GM21723 (cell line): ENCODE data around the gene FAM227B.
A peak's percentile ranks its signal among the peaks of the same experiment; 100 is the strongest.
"Not testable (repeated sequence)": the region's sequence is repeated elsewhere in the genome, so short reads cannot be mapped to it uniquely, and the experiment has no call there.

Source experiments
- ATAC-seq: cut with Tn5 transposase; IDR thresholded peaks from one replicate; pipeline ENCODE4 v1.9.1; 2021; ENCODE audit warnings: mild to moderate bottlenecking, moderate library complexity; ENCODE audit not compliant: unreplicated experiment

Gene FAM227B

DNA sequence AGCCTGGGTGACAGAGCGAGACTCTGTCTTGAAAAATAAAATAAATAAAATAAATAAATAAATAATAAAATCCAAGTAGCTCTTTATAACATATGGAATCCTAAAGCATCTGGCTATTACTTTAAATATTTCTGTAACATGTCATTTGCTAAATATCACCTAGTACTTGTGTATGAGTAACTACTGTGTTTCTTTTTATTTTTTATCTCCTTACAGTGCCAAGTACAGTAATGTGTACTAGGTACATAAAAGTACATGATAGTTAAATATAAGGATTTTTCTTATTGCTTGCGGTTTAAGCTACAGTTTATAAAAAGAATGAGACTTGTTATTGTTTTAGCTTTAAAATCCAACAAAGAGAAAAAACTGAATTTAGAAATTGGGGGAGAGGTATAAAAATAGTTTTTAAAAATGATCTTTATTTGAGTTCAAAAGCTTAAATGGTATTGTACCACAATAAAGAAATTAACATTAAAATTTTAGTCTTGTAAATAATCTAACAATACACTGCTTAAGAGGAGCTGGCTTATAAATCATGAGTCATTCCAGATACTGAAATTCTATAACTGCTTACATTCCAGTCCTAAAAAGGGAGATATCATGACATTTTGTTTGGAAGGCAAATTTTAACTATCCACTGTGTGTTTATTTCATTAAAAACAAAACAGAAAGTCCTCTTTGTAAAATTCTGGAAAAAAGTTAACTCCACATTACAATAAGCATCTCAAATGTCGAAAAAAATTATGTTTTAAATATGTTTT, 124.4 kb downstream of the FAM227B start:
- no peak for ATAC-seq

DNA sequence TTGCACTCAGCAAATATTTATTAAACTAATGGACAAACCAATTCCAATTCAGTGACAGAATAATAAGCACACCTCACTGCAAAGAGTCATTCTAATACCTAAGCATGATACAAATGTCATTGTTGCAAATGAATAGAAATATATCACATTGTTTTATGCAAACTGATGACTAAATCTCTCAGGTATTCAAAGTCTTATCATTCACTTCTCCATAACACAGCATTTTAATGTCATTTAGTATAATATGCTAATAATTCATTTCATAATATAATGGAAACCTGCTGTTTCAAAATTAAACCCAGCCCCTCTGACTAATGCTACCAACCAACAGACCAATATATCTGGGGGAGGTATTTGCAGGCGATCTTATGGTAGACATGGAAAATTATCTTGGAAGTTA, 125.8 kb downstream of the FAM227B start:
- no peak for ATAC-seq

DNA sequence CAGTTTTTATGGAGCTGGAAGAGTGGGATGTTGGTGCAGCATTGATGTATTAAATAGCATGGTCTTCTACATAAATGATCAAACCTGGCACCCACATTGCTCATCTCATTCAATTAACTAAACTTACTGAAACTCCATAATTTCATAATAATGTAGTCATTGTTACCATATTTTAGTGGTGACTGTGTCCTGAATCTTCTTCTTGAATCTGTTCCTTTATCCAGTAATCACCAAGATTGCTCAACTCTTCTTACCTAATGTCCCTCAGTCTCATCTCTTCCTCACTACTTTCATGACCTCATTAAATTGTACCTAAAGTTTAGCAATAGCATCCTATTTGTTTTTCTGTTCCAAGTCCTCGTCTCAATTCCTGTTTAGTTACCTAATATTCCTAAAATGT, 127.8 kb downstream of the FAM227B start:
- ATAC-seq, result no peak

DNA sequence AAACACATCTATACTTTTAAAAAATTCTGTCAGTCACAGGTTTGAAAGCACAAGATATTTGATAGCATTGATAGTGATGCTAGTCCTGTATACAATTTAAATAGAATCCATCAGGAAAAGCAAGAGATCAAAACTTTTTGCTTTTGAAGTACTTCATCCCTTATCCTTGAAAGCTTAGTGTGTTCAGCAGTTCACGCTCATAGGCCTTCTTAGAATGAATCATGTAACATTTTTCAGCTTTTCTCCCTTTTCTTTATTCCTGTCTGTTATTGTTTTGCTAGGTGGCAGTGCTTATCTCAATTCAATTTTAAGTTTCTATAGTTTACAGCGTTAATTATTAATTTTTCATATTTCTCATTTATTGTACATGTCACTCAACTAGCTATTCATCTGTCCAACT, 128.5 kb downstream of the FAM227B start:
- no peak for ATAC-seq

- ATAC-seq, result no peak
These were observed 129.7 kb downstream of the FAM227B start for GRCh38 chr15:49490966-49491365.

GRCh38 chr15:49485401-49485800, 135.2 kb downstream of the FAM227B start:
- not testable (repeated sequence) for ATAC-seq

- ATAC-seq, result not testable (repeated sequence)
These were observed 141.6 kb downstream of the FAM227B start for GRCh38 chr15:49478982-49479381.

DNA sequence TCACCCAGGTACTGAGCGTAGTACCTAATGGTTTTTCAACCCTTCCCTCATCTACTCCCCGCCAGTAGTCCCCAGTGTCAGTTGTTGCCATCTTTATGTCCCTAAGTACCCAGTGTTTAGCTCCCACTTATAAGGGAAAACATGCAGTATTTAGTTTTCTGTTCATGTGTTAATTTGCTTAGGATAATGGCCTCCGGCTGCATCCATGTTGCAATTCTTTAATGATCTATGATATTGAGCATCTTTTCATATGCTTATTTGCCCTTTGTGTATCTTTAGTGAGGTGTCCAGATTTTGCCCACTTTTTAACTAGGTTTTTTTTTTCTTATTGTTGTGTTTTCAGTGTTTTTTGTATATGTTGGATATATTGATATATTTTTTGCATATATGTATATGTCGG, 142.6 kb downstream of the FAM227B start:
- not testable (repeated sequence) for ATAC-seq

- ATAC-seq, result no peak
These were observed 147.6 kb downstream of the FAM227B start for GRCh38 chr15:49473031-49473430.

- ATAC-seq, result no peak
These were observed 148.3 kb downstream of the FAM227B start for GRCh38 chr15:49472338-49472737.

- peak; percentile 81 for ATAC-seq
These were observed 148.9 kb downstream of the FAM227B start for GRCh38 chr15:49471733-49472132.

- ATAC-seq, result not testable (repeated sequence)
These were observed 149.4 kb downstream of the FAM227B start for GRCh38 chr15:49471248-49471647.

GRCh38 chr15:49468481-49468839, 152.2 kb downstream of the FAM227B start:
- no peak for ATAC-seq

- no peak for ATAC-seq
These were observed 152.7 kb downstream of the FAM227B start for GRCh38 chr15:49467746-49468480.

DNA sequence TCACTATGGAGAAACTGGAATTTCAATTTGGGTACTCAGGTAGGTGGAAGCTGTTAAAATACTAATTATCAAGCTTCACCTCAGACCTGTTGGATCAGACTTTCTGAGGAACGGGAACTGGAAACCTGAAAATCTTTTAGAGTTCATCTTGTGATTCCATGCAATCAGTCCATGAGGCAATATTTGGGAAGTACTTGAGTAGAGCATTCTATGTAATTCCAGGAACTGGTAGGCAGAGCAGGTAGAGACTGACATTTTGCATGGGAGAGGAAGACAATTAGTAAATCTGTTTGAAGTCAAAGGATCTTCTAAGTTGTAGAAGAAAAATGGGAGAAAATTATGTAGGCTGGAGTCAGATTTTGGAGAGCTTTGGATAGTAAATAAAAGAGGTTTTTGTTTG, 154.5 kb downstream of the FAM227B start:
- no peak for ATAC-seq

GRCh38 chr15:49464522-49464921, 156.1 kb downstream of the FAM227B start:
- ATAC-seq, result no peak

DNA sequence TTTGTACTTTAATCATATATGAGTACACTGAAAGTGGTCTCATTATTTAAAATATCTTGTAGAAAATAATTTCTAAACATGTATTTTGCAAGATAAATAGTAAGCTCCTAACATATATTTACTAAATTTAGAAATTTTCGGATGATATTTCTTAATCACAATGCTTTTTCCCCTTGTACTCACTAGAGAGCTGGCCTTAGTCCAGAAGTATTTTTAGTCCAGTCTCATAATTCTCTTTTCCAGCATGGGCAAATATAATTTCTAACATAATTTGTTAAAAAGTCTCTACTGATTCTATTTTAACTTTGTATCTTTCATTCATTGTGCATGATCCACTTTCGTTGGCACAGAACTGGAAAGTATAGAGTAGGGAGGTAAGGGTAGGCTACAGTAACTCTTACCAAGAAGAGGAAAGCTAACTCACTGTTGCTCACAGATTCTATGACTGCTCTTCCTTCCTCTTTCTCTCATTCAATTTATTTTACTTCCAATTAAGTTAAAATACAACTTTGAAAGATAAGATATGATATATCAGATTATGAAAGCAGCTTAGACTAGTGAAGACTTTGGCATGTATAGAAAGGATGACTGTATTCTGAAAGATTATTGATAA, 158.3 kb downstream of the FAM227B start:
- no peak for ATAC-seq

- no peak for ATAC-seq
These were observed 160.1 kb downstream of the FAM227B start for GRCh38 chr15:49460411-49460941.

DNA sequence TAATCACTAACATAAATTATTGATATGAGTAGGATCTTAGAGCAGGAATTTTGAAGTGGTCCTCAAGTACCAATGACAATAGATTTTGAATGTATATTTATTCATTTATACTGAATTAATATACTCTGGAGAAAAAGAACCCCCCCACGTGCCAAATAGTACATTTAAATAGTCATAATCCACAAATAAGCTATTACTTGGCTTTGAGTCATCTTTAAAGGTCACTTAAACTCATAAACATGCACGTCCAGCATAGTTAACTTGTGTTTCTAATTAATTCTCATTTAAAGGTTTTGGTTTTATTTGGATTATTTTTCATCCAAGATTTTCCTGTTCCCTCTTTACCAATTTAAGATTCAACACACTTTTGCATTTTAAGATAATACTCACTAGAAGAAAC, 162.5 kb downstream of the FAM227B start:
- ATAC-seq, result no peak

DNA sequence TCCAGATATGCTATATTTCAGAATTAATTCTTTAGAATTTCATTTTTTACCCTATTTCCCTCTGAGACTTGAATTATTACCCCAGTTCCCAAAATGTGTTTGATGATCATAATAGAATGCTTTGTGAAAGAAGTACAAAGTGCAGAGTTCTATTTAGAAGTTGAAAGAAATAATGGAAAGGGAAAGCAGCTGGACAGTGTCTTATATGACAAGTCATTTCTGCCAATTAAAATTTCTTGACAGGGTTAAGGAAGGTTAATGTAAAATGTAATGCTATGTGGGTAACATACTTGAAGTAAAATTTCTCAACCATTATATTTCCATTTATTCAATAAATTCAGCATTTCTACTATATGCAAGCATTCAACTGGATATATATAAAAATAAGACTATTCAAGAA, 164.5 kb downstream of the FAM227B start:
- ATAC-seq, result no peak

DNA sequence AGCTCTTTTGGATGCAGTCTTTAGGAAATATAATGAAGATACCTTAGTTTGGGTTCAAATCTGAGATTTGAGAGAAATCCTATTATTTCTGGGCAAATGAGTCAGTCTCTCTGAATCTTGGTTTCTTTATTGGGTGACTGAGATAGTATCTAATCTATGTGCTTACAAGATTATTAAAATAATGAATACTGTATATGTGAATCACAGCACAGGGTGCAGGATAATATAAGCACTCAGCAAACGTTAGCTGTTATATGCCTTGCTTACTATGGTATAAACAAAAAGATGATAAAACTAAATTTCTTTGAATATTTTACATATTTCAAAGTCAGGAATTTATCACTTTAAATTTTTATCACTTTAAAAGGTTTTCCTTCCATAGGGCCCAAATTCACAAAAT, 168.0 kb downstream of the FAM227B start:
- no peak for ATAC-seq

GRCh38 chr15:49441816-49442215, 178.8 kb downstream of the FAM227B start:
- no peak for ATAC-seq
